Astrocyte (in vitro differentiated cells and primary cell): ENCODE measurements around the gene KIF19. TPM values are rescaled to one million over a fixed set of nuclear protein-coding genes. Genes with fewer than 3 reads are reported as not detected.

Source experiments
- DNase-seq: peaks from one replicate; pipeline ENCODE4 v3.0.0-alpha.2; 2010; ENCODE audit warnings: low read depth
- FAIRE-seq: peaks from 2 replicates; lab custom pipeline; 2011; peaks lifted over from hg19 to GRCh38; lab: Jason Lieb, UNC
- H2AFZ ChIP-seq: 2 replicates; pipeline ENCODE4 v1.6.0; 2012; ENCODE audit warnings: low read depth, low read length, inconsistent platforms
- H3K27ac ChIP-seq: 2 replicates; pipeline ENCODE4 v1.5.1; 2011; ENCODE audit warnings: low read depth, low read length, inconsistent platforms
- H3K27me3 ChIP-seq: 2 replicates; pipeline ENCODE4 v1.6.0; 2011; ENCODE audit warnings: low read length, inconsistent platforms; ENCODE audit not compliant: insufficient read depth
- H3K36me3 ChIP-seq: 2 replicates; pipeline ENCODE4 v1.5.1; 2011; ENCODE audit warnings: low read length, inconsistent platforms; ENCODE audit not compliant: insufficient read depth
- H3K4me1 ChIP-seq: 2 replicates; pipeline ENCODE4 v1.5.1; 2011; ENCODE audit warnings: low read length, inconsistent platforms; ENCODE audit not compliant: insufficient read depth
- H3K4me2 ChIP-seq: 2 replicates; pipeline ENCODE4 v1.6.0; 2012; ENCODE audit warnings: low read length, inconsistent platforms
- H3K4me3 ChIP-seq: 2 replicates; pipeline ENCODE4 v1.5.1; 2011; ENCODE audit warnings: low read depth, mild to moderate bottlenecking, low read length, inconsistent platforms; ENCODE audit not compliant: insufficient read depth
- H3K79me2 ChIP-seq: 2 replicates; pipeline ENCODE4 v1.6.0; 2012; ENCODE audit warnings: mild to moderate bottlenecking, low read length, inconsistent platforms; ENCODE audit not compliant: insufficient read depth
- H3K9ac ChIP-seq: 2 replicates; pipeline ENCODE4 v1.6.0; 2012; ENCODE audit warnings: mild to moderate bottlenecking, low read length, inconsistent platforms
- H3K9me3 ChIP-seq: 2 replicates; pipeline ENCODE4 v1.5.1; 2012; ENCODE audit warnings: low read depth, mild to moderate bottlenecking, low read length, inconsistent platforms; ENCODE audit not compliant: insufficient read depth
- H4K20me1 ChIP-seq: 2 replicates; pipeline ENCODE4 v1.6.0; 2012; ENCODE audit warnings: low read length, inconsistent platforms; ENCODE audit not compliant: insufficient read depth
- H3K27ac Mint-ChIP-seq: one replicate; pipeline ENCODE4 v1.8.0; 2021; ENCODE audit warnings: mild to moderate bottlenecking, mixed read lengths; ENCODE audit not compliant: unreplicated experiment
- H3K27me3 Mint-ChIP-seq: one replicate; pipeline ENCODE4 v1.8.0; 2021; ENCODE audit warnings: low read depth, mixed read lengths; ENCODE audit not compliant: unreplicated experiment
- H3K36me3 Mint-ChIP-seq: one replicate; pipeline ENCODE4 v1.8.0; 2021; ENCODE audit warnings: low read depth, mixed read lengths; ENCODE audit not compliant: unreplicated experiment
- H3K4me1 Mint-ChIP-seq: one replicate; pipeline ENCODE4 v1.8.0; 2021; ENCODE audit warnings: low read depth, mixed read lengths; ENCODE audit not compliant: unreplicated experiment
- H3K4me3 Mint-ChIP-seq: one replicate; pipeline ENCODE4 v1.8.0; 2021; ENCODE audit warnings: mild to moderate bottlenecking, moderate library complexity, mixed read lengths; ENCODE audit not compliant: unreplicated experiment
- H3K9me3 Mint-ChIP-seq: one replicate; pipeline ENCODE4 v1.8.0; 2021; ENCODE audit warnings: mild to moderate bottlenecking, mixed read lengths; ENCODE audit not compliant: unreplicated experiment
- CTCF ChIP-seq: IDR thresholded peaks from 2 replicates; pipeline ENCODE4 v1.5.1; 2011; ENCODE audit warnings: low read depth, mild to moderate bottlenecking, inconsistent platforms, low read length, moderate library complexity; ENCODE audit not compliant: insufficient read depth
- EZH2 ChIP-seq: IDR thresholded peaks from 2 replicates; pipeline ENCODE4 v1.6.1; 2012; ENCODE audit warnings: mild to moderate bottlenecking, low read length, inconsistent platforms; ENCODE audit not compliant: insufficient read depth
- total RNA-seq: library from RNA; stranded (reverse); gene quantifications from 2 replicates; pipeline ENCODE4 v1.2.1, GENCODE V29; 2021

Gene KIF19
- total RNA-seq, 1 donor from 2014 or later: not detected

- H3K4me1 ChIP-seq: no peaks in the 10 kb centered on the region
- DNase-seq (no peak), FAIRE-seq (no peak)
- H3K4me3 ChIP-seq: no peak overlapping the region
- TF ChIP-seq CTCF (no peak), EZH2 (no peak)
- Mint-ChIP-seq H3K36me3 (no peaks in the 10 kb centered on the region), H3K4me3 (no peak overlapping the region), H3K9me3 (no peaks in the 10 kb centered on the region), H3K4me1 (peaks cover 6% of the 10 kb centered on the region), H3K27me3 (peaks cover 31% of the 10 kb centered on the region), H3K27ac (no peak overlapping the region)
- H3K27me3 ChIP-seq: no peaks in the 10 kb centered on the region
- no peaks in the 10 kb centered on the region for H3K9me3 ChIP-seq
- H4K20me1 ChIP-seq: no peaks in the 10 kb centered on the region
- no peaks in the 10 kb centered on the region for H3K79me2 ChIP-seq
- no peak overlapping the region for H3K9ac ChIP-seq
- H3K27ac ChIP-seq: no peak overlapping the region
- no peaks in the 10 kb centered on the region for H3K36me3 ChIP-seq
- no peak overlapping the region for H2AFZ ChIP-seq
- no peak overlapping the region for H3K4me2 ChIP-seq
These were observed 61.6 kb downstream of the KIF19 start for GRCh38 chr17:74387365-74388218.

- no peaks in the 10 kb centered on the region for H3K9me3 ChIP-seq
- H4K20me1 ChIP-seq: no peaks in the 10 kb centered on the region
- peaks cover 11% of the 10 kb centered on the region for H3K4me1 Mint-ChIP-seq
- H3K4me2 ChIP-seq: no peak overlapping the region
- peaks cover 23% of the 10 kb centered on the region for H3K27me3 Mint-ChIP-seq
- DNase-seq: no peak
- H3K36me3 ChIP-seq: no peaks in the 10 kb centered on the region
- H2AFZ ChIP-seq: no peak overlapping the region
- H3K4me3 Mint-ChIP-seq: no peak overlapping the region
- no peak overlapping the region for H3K27ac Mint-ChIP-seq
- no peaks in the 10 kb centered on the region for H3K4me1 ChIP-seq
- H3K9ac ChIP-seq: no peak overlapping the region
- no peaks in the 10 kb centered on the region for H3K9me3 Mint-ChIP-seq
- TF ChIP-seq EZH2 (no peak), CTCF (no peak)
- no peak overlapping the region for H3K27ac ChIP-seq
- H3K4me3 ChIP-seq: no peak overlapping the region
- no peak for FAIRE-seq
- H3K27me3 ChIP-seq: no peaks in the 10 kb centered on the region
- H3K36me3 Mint-ChIP-seq: no peaks in the 10 kb centered on the region
- H3K79me2 ChIP-seq: no peaks in the 10 kb centered on the region
These were observed 63.2 kb downstream of the KIF19 start for GRCh38 chr17:74389084-74389753.
